Stimulated activated naive CD4-positive, alpha-beta T cell treated with Interleukin-2 at 50 U/mL for 16 hours (primary cell): ENCODE measurements around the gene ZNF597.
A peak's percentile ranks its signal among the peaks of the same experiment; 100 is the strongest.

ENCODE experiments used
- DNase-seq: peaks from one replicate; lab custom pipeline; 2025; lab: John Stamatoyannopoulos, UW

The ZNF597 gene

DNA sequence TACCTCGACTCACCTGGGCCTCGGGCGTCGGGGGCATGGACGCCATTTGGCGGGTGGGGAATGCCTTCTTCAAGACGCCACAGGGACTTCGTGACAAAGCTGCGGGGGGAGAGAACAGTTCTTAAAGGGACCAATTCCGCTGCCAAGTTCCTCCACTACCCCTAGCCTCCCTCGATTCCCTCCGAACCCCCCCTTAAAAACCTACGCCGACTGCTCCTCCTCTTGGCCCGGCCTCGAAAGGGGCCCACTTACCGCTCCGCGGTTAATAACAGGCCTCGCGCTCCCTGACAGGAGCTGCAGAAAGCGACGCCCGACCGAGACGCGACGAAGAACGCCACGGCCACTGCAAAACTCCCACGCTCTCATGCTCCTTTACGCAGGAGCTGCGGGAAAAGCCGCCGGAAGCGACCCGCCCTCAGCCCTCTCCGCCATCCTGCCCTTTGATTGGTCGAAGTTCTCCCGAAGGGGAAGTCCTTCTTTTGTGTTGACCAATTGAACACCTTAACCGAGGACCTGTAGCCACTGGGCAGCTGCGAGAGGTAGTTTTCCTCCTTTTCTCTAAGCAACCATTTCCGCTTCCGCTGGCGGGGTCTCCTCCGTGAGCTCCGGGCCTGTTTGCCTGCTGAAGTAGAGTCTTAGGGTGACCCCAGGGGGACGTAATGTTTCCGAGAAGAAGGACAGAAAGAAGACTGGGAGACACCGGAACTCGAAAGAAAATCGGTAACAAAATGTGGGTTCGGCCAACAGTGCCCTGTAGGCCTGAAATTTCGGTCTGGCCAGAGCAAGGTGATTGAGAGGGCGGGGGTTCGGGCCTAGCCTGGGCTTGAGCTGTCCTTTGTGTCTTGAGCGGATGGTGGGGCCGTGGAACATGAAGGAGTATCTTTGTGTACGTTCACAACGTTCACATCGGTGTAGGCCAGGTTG lies at the start of gene ZNF597, which contains the start of gene NAA60:
Gene ZNF597 (minus strand): TSS at position 397 of the 924 bp plus-strand sequence. CDS start 351 bp downstream, at position 46.
Gene NAA60 (plus strand): TSS at position 573 of the 924 bp plus-strand sequence. CDS start 32,548 bp downstream, outside the sequence.
- DNase-seq, result peak; percentile 80

DNA sequence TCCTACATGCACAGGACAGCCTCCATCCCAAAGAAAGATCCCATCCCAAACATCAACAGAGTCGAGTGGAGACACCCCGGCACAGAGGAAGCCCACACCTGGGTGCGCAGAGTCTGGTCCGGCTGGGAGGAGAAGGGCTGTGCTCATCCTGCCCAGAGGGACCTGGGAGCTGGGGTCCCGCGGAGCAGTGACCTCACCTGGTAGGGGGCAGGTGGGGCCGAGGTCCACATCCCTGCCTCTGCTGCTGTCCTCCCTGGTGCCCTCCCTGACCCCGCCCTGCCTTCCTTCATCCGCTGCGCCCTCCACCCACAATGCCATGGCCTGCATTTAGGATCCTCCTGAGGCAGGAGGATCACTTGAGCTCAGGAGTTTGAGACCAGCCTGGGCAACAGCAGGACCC lies 49.1 kb upstream of the ZNF597 start:
- DNase-seq, result no peak

DNA sequence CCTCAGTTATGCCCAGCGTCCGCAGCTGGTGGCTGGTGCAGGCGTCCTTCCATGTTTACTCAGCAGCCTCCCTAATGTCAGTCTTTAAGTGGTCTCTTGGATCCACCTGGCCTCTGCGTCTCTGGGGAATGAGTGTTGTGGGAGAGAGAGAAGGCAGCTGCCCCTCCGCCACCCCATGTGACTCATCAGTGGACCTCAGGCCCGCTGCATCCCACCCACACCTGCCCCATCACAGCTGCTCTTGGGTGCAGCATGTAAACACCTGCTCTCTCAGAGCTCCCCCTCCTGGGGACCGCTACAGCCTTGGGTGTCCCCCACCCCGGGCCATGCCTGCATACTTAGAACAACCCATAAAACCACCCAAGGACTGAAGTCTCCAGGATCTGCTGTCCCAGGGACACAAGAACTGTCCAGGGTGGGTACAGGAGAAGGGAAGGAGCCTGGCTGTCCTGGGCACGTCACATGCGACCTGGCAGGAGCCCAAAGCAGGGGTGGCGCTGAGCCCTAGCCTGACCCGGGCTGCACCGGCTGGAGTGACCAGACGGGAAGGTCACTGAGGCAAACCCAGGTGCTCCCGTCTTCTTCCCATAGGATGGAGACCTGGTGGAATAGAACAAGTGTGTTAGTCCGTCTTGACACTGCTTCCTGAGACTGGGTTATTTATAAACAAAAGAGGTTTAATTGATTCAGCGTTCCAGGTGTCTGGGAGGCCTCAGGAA lies 47.8 kb upstream of the ZNF597 start:
- DNase-seq, result no peak

GRCh38 chr16:3488801-3489200 lies 45.5 kb upstream of the ZNF597 start:
- DNase-seq, result no peak

DNA sequence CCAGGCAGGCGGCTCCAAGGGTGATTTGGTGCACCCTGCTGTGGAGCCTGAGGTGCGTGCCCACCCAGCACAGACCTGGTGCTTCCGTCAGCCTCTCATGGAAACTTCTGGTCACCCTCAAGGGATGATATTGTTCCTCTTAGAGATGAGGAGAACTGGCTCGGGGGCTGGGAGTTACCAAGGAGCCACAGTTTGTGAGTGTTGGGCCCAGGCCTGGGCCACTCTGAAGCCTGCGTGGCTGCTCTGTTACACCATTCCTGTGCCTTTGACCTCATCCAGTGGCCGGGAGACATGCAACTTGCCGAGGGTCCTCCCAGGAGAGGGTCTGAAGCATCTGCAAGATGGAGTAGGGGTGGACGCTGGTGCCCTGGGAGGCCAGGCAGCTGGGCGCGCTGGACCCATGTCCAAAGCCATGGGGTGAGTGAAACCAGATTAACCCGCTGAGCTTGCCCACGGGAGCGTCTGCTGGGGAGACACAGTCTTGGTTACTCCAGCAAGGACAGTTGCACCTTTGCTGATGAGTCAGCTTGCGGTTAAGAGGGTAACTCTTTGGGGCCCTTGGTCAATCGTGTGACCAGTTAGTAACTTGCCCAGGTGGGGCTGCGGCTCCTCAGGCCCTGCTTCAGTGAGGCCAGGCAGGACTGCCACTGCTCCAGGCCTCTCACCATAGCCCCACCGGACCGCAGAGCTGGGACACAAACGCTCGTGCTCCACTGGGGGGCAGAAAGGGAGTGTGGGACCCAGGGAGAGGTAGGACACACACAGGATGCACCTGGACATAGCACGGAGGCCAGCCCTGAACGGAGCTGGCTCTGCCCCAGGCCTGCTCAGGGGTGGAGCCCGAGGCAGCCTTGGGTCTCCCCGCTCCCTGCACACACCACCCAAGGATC lies 44.5 kb upstream of the ZNF597 start:
- no peak for DNase-seq

- DNase-seq, result no peak
Measured at GRCh38 chr16:3486506-3487215, 43.4 kb upstream of the ZNF597 start.

GRCh38 chr16:3485821-3486505 lies 42.7 kb upstream of the ZNF597 start:
- DNase-seq, result no peak

- no peak for DNase-seq
Measured at GRCh38 chr16:3485097-3485745, 41.9 kb upstream of the ZNF597 start.

GRCh38 chr16:3484318-3485096 lies 41.2 kb upstream of the ZNF597 start:
- no peak for DNase-seq

GRCh38 chr16:3482659-3483241 lies 39.4 kb upstream of the ZNF597 start:
- DNase-seq, result no peak

GRCh38 chr16:3481696-3482658 lies 38.7 kb upstream of the ZNF597 start:
- DNase-seq, result no peak

DNA sequence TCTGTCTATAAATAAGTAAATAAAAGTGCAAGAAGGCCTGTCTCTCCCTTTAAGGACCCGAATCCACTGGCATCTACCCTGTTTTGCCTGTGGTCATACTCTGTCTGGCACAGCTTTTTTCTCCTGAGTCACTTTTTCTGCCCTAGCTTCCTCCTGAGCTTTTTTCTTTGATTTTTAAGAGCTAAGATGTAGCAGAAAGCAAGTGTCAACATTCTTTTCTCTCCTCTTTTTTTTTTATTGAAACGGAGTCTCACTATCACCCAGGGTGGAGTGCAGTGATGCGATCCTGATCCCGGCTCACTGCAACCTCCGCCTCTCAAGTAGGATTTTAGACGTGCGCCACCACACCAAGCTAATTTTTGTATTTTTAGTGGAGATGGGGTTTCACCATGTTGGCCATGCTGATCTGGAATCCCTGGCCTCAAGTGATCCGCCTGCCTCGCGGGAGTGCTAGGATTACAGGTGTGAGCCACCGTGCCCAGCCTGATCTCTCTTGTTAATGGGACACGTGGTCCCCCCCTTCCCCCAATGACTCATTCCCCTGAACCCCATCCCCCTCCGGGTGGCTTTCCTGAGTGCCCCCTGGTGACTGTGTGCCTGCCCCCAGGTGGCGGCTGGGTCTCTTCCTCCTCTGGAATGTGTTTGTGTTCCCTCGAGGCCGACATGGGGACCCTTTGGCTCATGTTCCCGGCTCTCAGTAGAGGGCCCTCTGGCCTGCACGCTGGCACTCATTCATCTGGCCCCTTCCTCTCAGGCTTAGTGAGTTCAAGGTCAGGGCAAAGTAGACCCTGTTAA lies 37.8 kb upstream of the ZNF597 start:
- no peak for DNase-seq

DNA sequence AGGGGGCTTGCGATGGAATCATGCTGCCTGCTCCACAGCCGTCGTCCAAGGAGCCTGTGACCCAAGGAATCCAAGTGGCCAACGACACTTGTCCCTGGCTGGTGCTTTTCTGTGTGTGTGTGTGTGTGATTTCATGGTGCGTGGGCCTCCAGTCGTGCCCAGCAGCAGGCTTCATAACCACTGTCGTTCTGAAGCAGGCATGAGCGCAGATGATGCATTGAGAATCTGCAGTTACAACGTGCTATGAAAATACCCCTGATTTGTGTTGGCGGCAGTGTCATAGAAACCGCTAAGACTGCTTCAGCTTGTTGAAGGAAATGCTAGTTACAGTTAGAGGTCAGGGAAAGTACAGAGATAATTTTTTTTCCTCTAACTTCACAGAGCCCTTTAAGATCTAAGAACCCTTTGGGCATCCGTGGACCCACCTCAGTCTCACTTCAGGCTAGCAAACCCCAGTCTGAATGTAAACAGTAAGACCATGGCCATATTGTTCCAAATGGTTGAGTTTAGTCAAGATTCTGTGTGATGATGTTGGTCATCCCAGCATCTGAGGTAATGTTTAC lies 36.4 kb upstream of the ZNF597 start:
- no peak for DNase-seq

DNA sequence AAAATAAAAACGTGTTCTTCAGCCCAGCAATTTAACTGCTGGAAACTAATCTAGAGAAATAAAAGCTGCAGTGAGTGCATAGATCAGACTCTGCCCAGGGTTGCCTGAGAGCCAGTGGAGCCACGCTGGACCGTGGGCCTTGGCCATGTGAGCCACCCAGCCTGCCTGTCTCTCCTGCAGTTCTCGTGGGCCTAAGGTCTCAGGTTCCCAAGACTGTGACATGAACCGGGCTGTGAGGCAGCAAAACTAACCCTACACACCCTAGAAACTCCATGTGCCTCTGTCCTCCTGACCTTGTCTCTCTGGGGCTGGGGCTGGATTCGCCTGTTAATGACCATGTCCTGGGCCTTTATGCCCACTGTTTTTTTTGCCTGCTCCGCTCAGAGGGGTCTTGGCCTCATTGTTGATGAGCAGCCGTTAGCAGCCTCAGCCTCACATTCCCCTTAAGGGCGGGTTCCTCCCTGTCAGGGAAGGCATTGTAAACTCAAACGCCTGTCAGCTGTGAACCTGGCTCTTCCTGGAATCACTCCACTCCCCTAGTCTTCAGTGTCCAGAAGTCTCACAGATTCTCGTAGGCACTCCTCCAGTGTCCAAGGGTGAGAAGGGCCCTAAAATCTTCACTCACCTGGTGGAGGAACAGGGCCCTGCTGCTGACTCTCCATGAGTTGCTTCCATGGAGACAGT lies 35.1 kb upstream of the ZNF597 start:
- no peak for DNase-seq

DNA sequence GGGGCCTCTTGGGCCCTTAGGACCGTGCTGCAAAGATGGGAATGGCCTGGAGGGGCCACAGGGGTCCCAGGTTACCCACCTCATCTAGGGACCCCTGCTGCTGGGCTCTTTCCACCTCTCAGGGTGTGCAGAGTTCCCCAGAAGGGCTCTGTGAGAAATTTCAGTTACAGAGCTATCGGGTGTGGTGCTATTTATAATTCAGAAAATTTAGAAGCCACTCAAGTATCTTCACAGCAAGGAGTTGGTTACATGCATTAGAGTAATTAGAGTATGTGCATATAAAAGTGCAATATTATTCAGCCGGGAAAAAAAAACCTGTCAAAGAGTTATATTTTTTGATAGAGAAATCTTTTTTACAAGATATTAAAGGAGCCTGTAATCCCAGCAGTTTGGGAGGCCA lies 33.1 kb upstream of the ZNF597 start:
- DNase-seq, result no peak
